GM19099 (cell line): ENCODE measurements around the gene PLCH1.

Experiments
- POLR2A ChIP-seq: IDR thresholded peaks from 3 replicates; pipeline ENCODE4 v1.6.1; 2011; ENCODE audit warnings: low read depth; ENCODE audit not compliant: insufficient read length; ENCODE audit errors: extremely low read depth

The PLCH1 gene

GRCh38 chr3:155481089-155481488, 263.8 kb downstream of the PLCH1 start:
- TF ChIP-seq POLR2A: no peak

GRCh38 chr3:155465664-155466063, 279.2 kb downstream of the PLCH1 start:
- no peak for TF ChIP-seq POLR2A

GRCh38 chr3:155462672-155463071, 282.2 kb downstream of the PLCH1 start:
- TF ChIP-seq POLR2A: no peak

- no peak for TF ChIP-seq POLR2A
Observed at GRCh38 chr3:155457591-155457990, 287.3 kb downstream of the PLCH1 start.

GRCh38 chr3:155455765-155456164, 289.1 kb downstream of the PLCH1 start:
- TF ChIP-seq POLR2A: no peak

GRCh38 chr3:155453512-155453911, 291.4 kb downstream of the PLCH1 start:
- TF ChIP-seq POLR2A: no peak

GRCh38 chr3:155449613-155450267, 295.1 kb downstream of the PLCH1 start:
- TF ChIP-seq POLR2A: no peak

GRCh38 chr3:155448531-155448930, 296.3 kb downstream of the PLCH1 start:
- TF ChIP-seq POLR2A: no peak

- TF ChIP-seq POLR2A: no peak
Observed at GRCh38 chr3:155446366-155446765, 298.5 kb downstream of the PLCH1 start.

GRCh38 chr3:155444771-155445170, 300.1 kb downstream of the PLCH1 start:
- TF ChIP-seq POLR2A: no peak

- no peak for TF ChIP-seq POLR2A
Observed at GRCh38 chr3:155443815-155444214, 301.1 kb downstream of the PLCH1 start.

GRCh38 chr3:155442072-155442471, 302.8 kb downstream of the PLCH1 start:
- TF ChIP-seq POLR2A: no peak

- no peak for TF ChIP-seq POLR2A
Observed at GRCh38 chr3:155441506-155441905, 303.4 kb downstream of the PLCH1 start.

GRCh38 chr3:155441026-155441425, 303.8 kb downstream of the PLCH1 start:
- no peak for TF ChIP-seq POLR2A

- no peak for TF ChIP-seq POLR2A
Observed at GRCh38 chr3:155435821-155436220, 309.1 kb downstream of the PLCH1 start.

GRCh38 chr3:155431856-155432570, 312.9 kb downstream of the PLCH1 start:
- TF ChIP-seq POLR2A: no peak

GRCh38 chr3:155428563-155428962, 316.3 kb downstream of the PLCH1 start:
- TF ChIP-seq POLR2A: no peak

GRCh38 chr3:155426524-155427230, 318.2 kb downstream of the PLCH1 start:
- no peak for TF ChIP-seq POLR2A
